GM19324 (cell line): ENCODE data around the gene MTAP.

Source experiments
- ATAC-seq: cut with Tn5 transposase; IDR thresholded peaks from one replicate; pipeline ENCODE4 v1.9.1; 2021; ENCODE audit warnings: mild to moderate bottlenecking, moderate library complexity; ENCODE audit not compliant: unreplicated experiment, low FRiP score

MTAP gene

DNA sequence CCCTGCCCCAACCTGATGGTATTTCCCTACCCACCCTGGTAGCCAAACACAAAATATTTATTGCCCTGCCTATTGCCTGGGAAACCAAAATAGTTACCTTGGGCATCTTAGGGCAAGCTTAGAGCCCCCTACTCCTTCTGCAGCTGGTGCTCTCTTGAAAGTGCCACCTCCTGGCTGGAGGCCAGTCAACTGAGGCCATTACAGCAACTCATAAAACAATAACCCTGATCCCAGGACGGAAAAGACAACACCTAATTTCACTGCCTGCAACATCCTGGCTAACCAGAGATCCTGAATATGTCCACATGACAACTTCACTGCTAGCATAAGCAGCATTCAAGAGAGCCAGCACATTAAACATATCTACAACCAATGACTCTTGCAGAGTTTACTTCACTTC, 38.7 kb downstream of the MTAP start:
- no peak for ATAC-seq

DNA sequence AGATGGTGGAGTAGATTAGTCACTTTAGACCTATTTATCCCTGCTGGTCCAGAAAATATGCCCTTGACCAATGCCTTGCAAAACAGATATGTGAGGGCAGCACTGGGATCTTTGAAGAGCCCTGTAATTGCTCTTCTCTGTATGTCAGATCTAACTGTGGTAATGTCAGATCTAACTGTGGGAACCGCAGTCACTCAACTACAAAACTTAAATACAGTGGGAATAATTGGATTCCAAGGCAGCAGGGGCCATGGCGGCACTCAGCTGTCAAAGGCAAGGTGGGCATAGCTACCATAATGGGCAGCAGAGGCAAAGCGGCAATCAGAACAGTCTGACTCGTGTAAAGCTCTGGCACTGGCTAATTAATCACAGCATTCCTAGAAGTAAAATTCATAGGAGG, 46.2 kb downstream of the MTAP start:
- ATAC-seq: no peak

DNA sequence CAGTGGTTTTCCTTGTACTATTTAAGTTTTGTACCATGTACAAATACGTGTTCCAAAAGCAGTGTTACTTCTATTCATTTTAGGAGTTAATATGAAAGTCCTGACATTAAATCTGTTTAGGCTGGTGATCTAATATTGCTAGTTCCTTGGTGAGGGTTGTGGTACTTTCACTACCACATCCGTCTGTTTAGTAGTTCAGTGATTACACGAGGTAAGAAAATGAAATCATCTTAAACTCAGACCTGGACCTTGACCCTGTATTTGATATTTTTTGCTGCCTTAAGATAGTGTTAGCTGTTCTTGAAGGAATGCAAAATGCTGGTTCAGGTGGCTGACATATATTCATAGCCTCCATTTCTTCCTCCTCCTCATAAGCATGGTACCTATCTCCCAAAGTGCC, 50.3 kb downstream of the MTAP start:
- ATAC-seq: peak; percentile 94

DNA sequence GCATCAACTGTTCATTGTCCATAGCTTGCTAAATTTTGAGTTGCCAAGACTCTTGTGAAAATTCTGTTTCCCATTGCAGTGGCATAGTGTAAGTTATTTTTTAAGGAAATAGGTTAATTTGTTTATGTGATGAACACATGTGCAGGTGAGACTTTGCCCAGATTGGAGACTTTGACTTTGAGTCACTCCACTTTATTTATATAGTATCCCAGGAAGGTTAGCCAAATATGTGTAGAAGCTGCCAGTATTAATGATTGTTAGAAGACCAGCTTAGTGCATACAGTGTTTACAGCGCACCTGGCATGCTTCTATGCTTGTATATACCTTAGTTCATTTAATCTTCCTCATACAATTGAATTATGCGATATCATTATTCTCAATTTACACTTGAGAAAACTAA, 51.0 kb downstream of the MTAP start:
- ATAC-seq: no peak

DNA sequence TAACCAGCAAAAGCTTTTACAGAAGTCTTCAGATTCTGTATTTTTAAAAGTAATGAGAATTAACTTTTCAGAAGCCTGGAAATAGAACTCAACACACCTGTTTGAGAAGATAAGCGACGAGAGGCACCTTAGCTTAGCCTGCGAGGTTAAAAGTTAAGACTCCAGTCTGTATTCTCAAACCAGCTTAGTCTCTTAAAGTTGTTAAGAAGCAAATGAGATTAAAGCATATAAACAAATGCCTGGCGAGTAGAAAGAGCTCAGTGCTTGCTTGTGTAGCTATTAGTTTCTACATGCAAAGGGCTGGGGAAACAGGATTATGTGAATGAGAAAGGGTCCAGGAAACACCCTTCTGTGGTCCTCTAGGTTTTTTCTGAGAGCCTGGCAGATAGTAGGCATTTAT, 51.7 kb downstream of the MTAP start:
- ATAC-seq: no peak

DNA sequence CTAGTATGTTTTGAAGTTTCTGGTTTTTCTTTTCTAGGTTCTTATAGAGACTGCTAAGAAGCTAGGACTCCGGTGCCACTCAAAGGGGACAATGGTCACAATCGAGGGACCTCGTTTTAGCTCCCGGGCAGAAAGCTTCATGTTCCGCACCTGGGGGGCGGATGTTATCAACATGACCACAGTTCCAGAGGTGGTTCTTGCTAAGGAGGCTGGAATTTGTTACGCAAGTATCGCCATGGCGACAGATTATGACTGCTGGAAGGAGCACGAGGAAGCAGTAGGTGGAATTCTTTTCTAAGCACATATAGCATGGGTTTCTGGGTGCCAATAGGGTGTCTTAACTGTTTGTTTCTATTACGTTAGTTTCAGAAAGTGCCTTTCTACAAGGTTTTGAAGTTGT, 52.2 kb downstream of the MTAP start:
- no peak for ATAC-seq

DNA sequence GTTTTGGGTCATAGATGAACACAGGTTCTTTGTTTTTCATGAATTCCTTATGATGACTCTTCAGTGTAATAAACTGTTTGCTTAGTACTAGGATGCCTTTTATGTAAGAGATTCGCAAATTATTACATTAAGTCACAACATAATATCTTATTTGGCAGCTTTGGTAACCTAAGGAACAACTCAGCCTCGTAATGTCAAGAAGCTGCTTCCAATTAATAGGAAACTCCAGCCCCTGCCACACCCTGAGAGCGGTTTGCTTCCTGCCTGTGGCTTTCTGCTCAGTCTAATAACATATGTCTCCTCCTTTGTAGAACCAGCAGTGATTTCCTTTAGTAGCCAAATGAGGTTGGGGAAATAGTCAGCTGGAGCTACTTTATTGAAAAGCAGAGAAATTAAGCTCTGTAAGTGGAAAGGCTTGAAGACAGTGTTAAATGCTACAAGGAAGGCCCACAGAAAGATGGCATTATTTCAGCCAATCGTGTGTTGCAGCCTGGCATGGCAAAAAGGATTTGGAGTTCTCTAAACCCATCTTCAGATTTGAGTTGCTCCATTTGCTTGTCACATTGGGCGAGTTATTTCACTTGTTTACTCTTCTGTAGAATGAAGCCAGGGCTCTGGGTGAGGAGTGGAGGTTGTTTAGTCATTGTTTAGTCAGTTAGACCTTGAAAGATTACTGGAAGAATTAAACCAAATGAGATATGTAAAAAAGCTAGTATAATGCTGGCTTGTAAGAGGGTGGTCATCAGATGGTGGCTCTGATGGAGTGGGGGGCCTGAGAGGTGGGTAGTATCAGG, 54.1 kb downstream of the MTAP start:
- no peak for ATAC-seq

DNA sequence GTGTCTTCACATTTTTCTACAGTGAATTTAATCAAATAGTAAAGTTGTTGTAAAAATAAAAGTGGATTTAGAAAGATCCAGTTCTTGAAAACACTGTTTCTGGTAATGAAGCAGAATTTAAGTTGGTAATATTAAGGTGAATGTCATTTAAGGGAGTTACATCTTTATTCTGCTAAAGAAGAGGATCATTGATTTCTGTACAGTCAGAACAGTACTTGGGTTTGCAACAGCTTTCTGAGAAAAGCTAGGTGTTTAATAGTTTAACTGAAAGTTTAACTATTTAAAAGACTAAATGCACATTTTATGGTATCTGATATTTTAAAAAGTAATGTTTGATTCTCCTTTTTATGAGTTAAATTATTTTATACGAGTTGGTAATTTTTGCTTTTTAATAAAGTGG, 60.4 kb downstream of the MTAP start:
- ATAC-seq: no peak

DNA sequence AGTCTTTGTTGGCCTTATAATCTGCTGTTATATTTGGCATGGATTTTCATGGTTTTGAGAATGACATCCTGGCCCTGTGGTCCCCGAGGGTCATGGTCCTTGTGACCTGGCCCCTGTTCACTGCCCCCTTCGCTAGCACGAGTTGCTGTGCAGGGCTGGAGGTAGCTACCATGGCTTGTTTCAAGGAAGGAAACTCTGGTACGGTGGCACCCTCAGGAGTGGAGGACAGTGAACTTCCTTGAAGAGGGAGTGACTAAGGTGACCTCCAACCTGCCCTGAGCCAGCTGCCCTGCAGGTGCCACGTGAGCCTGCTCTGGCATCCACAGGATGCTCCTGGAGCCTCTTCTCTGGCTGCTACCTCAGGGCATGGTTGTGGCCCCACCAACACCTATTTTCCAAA, 62.1 kb downstream of the MTAP start:
- no peak for ATAC-seq

DNA sequence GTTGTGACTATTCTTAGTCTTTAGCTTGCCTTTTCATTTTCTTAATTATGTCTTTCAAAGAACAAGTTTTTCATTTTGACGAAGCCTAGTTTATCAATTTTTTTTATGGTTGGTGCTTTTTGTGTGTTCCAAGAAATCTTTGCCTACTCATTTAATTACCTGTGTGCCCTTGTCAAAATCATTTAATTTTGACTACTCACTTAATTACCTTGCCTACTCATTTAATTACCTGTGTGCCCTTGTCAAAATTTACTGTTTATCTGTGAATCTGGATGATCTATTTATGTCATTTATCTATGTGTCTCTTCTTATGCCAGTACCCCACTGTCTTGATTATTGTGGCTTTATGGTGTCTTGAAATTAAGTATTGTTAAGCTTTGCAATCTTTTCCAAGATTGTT, 63.9 kb downstream of the MTAP start:
- no peak for ATAC-seq

DNA sequence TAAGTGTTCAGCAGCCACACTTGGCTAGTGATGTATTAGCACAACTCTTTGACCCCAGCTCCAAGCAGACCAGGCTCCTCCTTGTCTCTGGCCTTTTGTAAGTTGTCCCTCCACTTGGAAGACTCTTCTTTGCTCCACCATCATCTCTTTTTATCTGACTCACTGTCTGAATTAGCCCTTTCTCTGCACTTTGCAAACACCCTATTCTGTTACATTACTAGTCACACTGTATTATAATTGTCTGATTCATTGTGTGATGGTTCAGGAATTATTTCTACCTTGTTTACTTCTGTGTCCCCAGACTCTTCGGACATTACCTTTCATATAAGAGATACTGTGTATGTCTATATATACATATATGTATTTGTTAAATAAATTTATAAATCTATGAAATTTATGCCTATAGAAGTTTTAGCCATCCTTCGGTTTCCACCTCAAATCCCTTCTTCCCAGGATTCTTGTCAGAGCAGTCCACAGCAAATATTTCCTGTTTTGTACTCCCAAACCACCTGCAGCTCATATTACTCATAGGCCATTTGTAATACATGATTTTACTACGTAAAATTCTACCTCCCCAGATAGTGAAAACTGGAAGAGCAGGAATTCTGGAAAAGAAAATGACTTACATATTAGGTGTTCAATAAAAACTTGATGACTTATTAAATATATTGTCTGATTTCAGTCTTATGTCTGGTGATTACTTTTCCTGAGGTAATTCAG, 69.0 kb downstream of the MTAP start:
- no peak for ATAC-seq

DNA sequence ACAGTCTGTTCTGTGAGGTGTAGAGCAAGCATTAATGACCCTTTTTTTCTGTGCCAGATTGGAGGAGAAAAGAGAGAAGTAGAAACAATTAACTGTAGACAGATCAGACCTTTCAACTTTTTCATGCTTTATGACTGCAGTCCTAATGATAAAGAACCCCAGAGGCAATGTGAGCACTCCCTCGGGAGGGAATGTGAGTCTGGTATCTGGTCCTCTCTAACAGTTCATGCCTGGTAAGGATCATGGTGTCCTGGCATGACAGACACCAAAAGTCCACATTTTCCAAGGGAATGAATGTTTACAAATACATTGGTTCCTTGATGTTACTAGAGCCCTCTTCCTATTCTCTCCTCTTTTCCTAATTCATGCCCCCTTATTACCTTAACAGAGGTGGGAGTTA, 70.3 kb downstream of the MTAP start:
- no peak for ATAC-seq

DNA sequence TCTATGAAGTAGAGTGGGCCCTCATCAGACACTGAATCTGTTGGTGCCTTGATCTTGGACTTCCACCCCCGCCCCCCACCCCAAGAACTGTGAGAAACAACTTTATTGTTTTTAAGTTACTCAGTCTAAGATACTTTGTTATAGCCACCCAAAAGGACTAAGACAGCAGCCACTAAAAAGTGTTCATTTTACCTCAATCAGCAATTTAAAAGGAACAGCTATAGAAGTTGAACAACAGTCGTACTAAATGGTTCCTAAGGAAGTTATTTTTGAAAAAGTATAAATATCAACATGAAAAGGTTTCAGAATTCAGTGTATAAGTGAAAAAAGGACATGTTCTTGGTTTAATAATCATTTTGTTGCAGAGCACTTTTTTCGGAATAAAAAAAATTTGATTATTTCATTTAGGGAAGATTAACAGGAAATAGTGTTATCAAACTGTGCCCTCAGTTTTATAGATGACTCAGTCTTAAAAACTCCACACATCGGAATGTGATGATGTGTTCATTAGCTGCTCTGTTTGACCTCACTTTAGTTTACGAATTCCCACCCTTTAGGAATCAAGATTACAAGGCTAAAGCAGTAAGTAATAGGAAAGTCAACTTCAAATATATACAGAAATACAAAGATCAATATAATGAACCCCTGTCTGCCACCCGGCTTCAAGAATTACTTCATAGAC, 71.2 kb downstream of the MTAP start:
- ATAC-seq: no peak

DNA sequence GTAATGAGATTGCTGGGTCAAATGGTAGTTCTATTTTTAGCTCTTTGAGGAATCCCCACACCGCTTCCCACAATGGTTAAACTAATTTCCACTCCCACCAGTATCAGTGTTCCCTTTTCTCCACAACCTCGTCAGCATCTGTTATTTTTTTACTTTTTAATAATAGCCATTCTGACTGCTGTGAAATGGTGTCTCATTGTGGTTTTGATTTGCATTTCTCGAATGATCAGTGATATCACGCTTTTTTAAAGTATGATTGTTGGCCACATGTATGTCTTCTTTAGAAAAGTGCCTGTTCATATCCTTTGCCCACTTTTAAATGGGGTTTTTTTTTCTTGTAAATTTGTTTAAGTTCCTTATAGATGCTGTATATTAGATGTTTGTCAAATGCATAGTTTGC, 73.5 kb downstream of the MTAP start:
- no peak for ATAC-seq

DNA sequence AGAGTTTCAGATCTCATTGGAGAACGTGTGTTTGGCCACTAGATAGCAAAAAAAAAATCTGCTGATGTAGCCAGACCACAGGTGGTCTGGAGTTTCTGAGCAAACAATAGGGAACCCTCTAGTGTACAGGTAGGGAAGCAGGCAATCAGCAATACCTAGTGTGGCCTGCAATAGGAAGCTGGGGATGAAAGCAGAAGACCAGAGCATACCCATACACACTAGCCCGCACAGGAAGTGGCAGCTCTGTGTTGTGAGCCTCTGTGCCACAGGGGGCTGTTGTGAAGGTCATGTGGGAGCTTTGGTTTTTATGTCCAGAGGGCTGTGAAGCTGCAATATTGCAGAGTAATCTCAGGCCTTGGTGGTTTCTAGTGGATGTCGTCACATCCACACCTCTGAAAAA, 81.2 kb downstream of the MTAP start:
- ATAC-seq: peak; percentile 72

DNA sequence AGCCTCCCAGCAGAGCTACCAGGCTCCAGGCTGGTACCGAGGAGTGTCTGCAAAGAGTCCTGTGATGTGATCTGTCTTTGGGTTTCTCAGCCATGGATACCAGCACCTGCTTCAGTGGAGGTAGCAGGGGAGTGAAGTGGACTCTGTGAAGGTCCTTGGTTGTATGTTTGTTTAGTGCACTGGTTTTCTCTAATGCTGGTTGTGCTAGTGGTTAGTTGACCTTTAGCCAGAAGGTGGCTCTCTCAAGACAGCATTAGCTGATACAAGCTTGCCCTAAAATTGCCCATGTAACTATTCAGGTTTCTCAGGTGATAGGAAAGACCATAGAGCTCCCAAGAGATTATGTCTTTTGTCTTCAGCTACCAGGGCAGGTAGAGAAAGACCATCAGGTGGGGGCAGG, 87.2 kb downstream of the MTAP start:
- ATAC-seq: no peak

DNA sequence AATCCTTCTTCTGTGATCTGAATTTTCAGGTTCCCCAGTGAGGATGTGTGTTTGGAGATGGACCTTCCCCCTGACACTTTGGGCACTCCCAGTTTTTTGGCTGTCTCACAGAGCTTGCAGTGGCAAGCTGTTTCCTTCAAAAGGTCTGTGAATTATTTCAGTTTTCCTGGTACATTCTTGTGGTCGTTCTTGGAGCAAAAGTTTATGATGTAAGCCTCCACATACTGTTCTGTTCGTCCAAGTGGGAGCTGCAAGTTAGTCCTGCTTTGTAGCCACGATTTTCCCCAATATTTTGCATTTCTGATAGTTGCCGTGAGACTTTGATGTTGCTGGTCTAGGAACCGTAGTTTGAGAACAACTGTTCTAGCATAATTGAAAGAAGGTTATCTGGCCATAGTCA, 88.3 kb downstream of the MTAP start:
- ATAC-seq: no peak

DNA sequence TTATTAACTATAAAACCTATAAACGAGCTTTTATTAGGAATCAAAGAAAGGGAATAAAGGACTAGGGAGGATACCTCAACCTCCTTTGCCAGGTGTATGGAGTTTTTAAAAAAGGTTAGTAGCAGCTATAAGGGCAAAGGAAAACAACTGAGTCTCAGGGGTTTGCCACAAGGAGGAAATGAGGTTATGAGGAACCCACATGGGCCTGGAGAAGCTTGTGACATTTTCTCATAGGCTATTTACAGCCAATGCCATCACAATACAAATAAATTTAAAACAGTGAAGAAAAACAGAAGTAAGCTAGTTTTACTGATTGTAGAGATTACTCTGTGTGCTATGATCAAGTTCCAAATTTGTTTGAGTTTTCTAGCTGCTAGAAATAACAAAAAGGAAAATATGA, 99.1 kb downstream of the MTAP start:
- ATAC-seq: no peak

DNA sequence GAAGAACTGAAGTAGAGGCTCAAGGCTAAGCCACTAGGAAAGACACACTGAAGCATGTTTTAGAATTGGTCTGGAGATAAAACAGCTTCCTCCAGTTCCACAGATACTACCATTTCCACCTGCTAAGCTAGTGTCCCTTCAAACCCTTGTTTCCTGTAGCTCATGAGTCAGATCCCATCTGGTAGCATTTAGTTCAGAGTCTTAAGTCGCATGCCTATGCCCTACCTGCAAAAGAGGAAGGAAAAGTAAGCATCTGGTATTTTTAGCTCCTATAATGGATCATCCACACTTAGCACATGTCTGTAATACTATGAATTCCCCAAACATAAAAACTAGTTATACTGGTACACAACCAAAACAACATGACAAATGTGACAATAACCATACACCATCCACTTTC, 99.7 kb downstream of the MTAP start:
- no peak for ATAC-seq

DNA sequence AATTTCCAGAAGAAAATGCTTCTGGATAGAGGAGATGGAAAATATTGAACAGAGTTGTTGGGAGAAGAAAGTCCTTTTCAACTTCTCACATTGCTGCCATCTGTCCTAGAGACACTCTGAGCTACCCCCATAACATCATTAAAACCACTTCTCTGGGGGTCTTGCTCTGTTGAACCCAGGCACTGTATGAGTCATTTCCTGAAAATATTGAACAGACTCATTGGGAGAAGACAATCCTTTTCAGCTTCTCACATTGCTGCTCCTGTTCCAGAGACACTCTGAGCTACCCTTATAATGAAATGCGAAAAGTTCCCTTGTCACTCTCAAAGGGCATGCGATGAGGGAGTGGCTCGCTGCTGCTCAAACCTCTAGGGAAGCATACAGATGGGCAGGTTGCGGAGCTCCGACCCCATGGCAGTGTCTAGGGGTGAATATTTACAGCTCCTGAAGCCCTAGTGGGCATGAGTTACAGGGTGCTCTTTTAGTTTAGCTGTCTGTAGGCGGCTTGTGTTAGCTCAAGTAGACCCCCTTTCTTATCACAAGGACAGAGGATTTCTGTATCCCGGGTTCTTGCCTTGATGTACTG, 101.0 kb downstream of the MTAP start:
- no peak for ATAC-seq

DNA sequence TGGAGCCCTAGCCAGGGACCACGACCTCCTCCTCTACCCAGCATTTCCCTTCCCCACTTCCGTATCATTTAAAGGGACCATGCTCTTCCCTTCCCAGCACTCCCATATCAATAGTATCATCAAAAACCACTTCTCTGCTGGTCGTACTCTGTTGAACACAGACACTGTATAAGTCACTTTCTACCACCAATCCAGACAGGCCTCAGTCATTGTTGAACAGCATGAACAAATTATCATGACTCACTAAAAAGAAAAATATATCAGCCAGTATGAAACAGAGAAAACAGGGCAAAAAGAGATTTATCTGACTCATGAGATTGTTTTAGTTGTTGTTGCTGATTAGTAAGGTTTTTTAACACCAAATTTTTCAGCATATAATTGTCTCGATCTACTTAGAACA, 101.9 kb downstream of the MTAP start:
- no peak for ATAC-seq
